HG03575 (cell line): ENCODE data around the gene HMCN1.

Experiments used
- ATAC-seq: cut with Tn5 transposase; IDR thresholded peaks from one replicate; pipeline ENCODE4 v1.9.1; 2021; ENCODE audit not compliant: unreplicated experiment, insufficient number of reproducible peaks, low FRiP score; ENCODE audit errors: extremely low read depth

The HMCN1 gene

GRCh38 chr1:185974367-185975170 is 240.4 kb downstream of the HMCN1 start:
- ATAC-seq = no peak

GRCh38 chr1:185980891-185981290 is 246.7 kb downstream of the HMCN1 start:
- ATAC-seq = no peak

- no peak for ATAC-seq
Observed at GRCh38 chr1:185984113-185984836, 250.1 kb downstream of the HMCN1 start.

- no peak for ATAC-seq
Observed at GRCh38 chr1:185987611-185988321, 253.6 kb downstream of the HMCN1 start.

- no peak for ATAC-seq
Observed at GRCh38 chr1:185990565-185990964, 256.4 kb downstream of the HMCN1 start.

- ATAC-seq = no peak
Observed at GRCh38 chr1:185991266-185991665, 257.1 kb downstream of the HMCN1 start.

GRCh38 chr1:185996211-185996610 is 262.0 kb downstream of the HMCN1 start:
- no peak for ATAC-seq

GRCh38 chr1:185998391-185998790 is 264.2 kb downstream of the HMCN1 start:
- ATAC-seq = no peak

GRCh38 chr1:186002406-186002805 is 268.2 kb downstream of the HMCN1 start:
- ATAC-seq = no peak

GRCh38 chr1:186009039-186009737 is 275.0 kb downstream of the HMCN1 start:
- ATAC-seq = no peak

GRCh38 chr1:186014370-186015037 is 280.3 kb downstream of the HMCN1 start:
- no peak for ATAC-seq

GRCh38 chr1:186016856-186017255 is 282.7 kb downstream of the HMCN1 start:
- ATAC-seq = no peak

GRCh38 chr1:186022184-186022583 is 288.0 kb downstream of the HMCN1 start:
- ATAC-seq = no peak

- no peak for ATAC-seq
Observed at GRCh38 chr1:186026946-186027345, 292.8 kb downstream of the HMCN1 start.

- no peak for ATAC-seq
Observed at GRCh38 chr1:186027621-186028020, 293.4 kb downstream of the HMCN1 start.

- ATAC-seq = no peak
Observed at GRCh38 chr1:186030453-186030852, 296.3 kb downstream of the HMCN1 start.

- no peak for ATAC-seq
Observed at GRCh38 chr1:186033847-186034271, 299.7 kb downstream of the HMCN1 start.

- no peak for ATAC-seq
Observed at GRCh38 chr1:186042230-186042629, 308.0 kb downstream of the HMCN1 start.

- ATAC-seq = no peak
Observed at GRCh38 chr1:186043296-186043695, 309.1 kb downstream of the HMCN1 start.
